ENCODE results near the gene TRMT61B. TPM values are rescaled to one million over a fixed set of nuclear protein-coding genes. Genes with fewer than 3 reads are reported as not detected.

The TRMT61B gene
- total and polyA plus RNA-seq, 8 donors, result 2.3 to 24.4 (median 18.1) TPM

DNA sequence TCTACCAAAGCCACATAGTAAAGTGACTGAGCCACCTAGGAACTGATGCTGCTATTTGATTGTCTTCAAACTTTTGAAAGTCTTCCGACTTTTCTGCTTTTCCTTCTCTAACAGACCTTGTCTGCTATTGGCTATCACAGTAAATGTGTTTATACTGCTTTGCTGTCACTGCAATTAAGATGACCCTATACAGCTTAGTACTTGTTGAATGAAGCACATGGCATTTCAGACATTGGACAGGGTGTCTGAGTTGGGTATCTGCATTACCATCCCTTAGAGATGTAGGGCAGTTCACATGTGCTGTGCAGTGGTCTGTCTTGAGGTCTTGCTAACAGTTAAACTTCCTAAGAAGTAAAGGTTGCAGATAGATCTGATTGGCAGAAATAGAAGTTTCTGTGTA lies 27.9 kb upstream of the TRMT61B start:
- intact Hi-C loops (cut with DNase I; ENCODE audit: low total_unique reads), result no loop called here
- Histone ChIP-seq H3K27me3 (no peaks in the 10 kb centered on the region), H3K27ac (no peak overlapping the region), H3K4me1 (peaks cover 14 to 55% (median 37%) of the 10 kb centered on the region in 4 donors), H3K36me3 (peaks cover 4 to 15% (median 12%) of the 10 kb centered on the region in 4 donors), H3K9me3 (no peaks in the 10 kb centered on the region), H3K4me3 (no peak overlapping the region)
- TF ChIP-seq EP300 (IDR thresholded peaks at IDR 0.05), result no peak
- TF ChIP-seq, protein P1, sequence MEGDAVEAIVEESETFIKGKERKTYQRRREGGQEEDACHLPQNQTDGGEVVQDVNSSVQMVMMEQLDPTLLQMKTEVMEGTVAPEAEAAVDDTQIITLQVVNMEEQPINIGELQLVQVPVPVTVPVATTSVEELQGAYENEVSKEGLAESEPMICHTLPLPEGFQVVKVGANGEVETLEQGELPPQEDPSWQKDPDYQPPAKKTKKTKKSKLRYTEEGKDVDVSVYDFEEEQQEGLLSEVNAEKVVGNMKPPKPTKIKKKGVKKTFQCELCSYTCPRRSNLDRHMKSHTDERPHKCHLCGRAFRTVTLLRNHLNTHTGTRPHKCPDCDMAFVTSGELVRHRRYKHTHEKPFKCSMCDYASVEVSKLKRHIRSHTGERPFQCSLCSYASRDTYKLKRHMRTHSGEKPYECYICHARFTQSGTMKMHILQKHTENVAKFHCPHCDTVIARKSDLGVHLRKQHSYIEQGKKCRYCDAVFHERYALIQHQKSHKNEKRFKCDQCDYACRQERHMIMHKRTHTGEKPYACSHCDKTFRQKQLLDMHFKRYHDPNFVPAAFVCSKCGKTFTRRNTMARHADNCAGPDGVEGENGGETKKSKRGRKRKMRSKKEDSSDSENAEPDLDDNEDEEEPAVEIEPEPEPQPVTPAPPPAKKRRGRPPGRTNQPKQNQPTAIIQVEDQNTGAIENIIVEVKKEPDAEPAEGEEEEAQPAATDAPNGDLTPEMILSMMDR (IDR thresholded peaks at IDR 0.05), result no peak
- no peak for TF ChIP-seq POLR2A (IDR thresholded peaks at IDR 0.05)
- TF ChIP-seq POLR2AphosphoS5 (IDR thresholded peaks at IDR 0.05), result no peak
- no peak for DNase-seq
- 17 to 48% (median 37%) methylated on average over 1 of the region's 1 CpG for WGBS, 5 donors

DNA sequence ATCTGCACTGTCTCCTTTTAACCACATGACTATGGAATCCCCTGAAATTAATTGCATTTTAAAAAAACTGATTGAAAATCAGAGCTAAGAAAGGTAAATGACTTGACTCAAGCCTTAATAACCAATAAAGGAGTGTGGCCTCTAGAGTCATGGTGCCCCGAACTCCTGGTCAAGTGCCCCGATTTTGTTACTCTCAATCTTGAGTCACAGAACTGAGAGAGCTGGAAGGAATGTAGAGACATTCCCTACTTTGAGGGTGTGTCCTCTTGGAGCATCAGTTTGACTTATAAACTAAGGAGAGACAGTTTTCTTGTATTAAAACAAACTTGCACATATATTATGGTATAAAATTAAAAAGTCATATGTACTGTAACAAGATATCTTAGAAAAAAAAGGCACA lies 26.8 kb upstream of the TRMT61B start:
- intact Hi-C loops (cut with DNase I; ENCODE audit: low total_unique reads), result no loop called here
- 26 to 66% (median 51%) methylated on average over 2 of the region's 2 CpGs for WGBS, 5 donors
- Histone ChIP-seq H3K4me3 (peak overlapping the region in 1 of 4 donors; percentile 92), H3K27ac (no peak overlapping the region), H3K36me3 (peaks cover 0 to 4% (median under 1%) of the 10 kb centered on the region in 4 donors), H3K4me1 (peaks cover 14 to 55% (median 37%) of the 10 kb centered on the region in 4 donors), H3K9me3 (no peaks in the 10 kb centered on the region), H3K27me3 (no peaks in the 10 kb centered on the region)
- no peak for DNase-seq
- TF ChIP-seq, protein P1 (IDR thresholded peaks at IDR 0.05), result no peak
- TF ChIP-seq EP300 (IDR thresholded peaks at IDR 0.05) (no peak), POLR2A (IDR thresholded peaks at IDR 0.05) (no peak), POLR2AphosphoS5 (IDR thresholded peaks at IDR 0.05) (no peak)

- H3K4me3 ChIP-seq, result peak overlapping the region; percentile 66 to 97 (median 92)
- no peaks in the 10 kb centered on the region for H3K27me3 ChIP-seq
- peak in 1 of 2 donors; percentile 55 for DNase-seq
- intact Hi-C loops (cut with DNase I; ENCODE audit: low total_unique reads), result no loop called here
- peaks cover 14 to 47% (median 37%) of the 10 kb centered on the region in 4 donors for H3K4me1 ChIP-seq
- no peaks in the 10 kb centered on the region for H3K36me3 ChIP-seq
- H3K9me3 ChIP-seq, result no peaks in the 10 kb centered on the region
- WGBS, 5 donors, result 0 to 1% (median 1%) methylated on average over 16 to 19 of the region's 19 CpGs
- H3K27ac ChIP-seq, result peak overlapping the region; percentile 82 to 89 (median 86)
- TF ChIP-seq POLR2AphosphoS5 (IDR thresholded peaks at IDR 0.05), result peak in 1 of 3 donors; percentile 13
- TF ChIP-seq, protein P1 (IDR thresholded peaks at IDR 0.05), result no peak
Measured at GRCh38 chr2:28895189-28895893, 25.2 kb upstream of the TRMT61B start.

- peak within 1 kb of the TSS; percentile 82 to 89 (median 86) for H3K27ac ChIP-seq
- no peaks in the 10 kb centered on the region for H3K9me3 ChIP-seq
- no peaks in the 10 kb centered on the region for H3K27me3 ChIP-seq
- TF ChIP-seq, protein P1 (IDR thresholded peaks at IDR 0.05), result no peak
- peak; percentile 86 to 99 (median 89) for TF ChIP-seq POLR2AphosphoS5 (IDR thresholded peaks at IDR 0.05)
- peak in 1 of 4 donors; percentile 62 for TF ChIP-seq POLR2A (IDR thresholded peaks at IDR 0.05)
- H3K4me3 ChIP-seq, result peak within 1 kb of the TSS; percentile 66 to 97 (median 92)
- peaks cover 14 to 46% (median 37%) of the 10 kb centered on the region in 4 donors for H3K4me1 ChIP-seq
- intact Hi-C loops (cut with DNase I; ENCODE audit: low total_unique reads), result no loop called here
- peak; percentile 98 to 99 for DNase-seq
- WGBS, 5 donors, result 0% methylated on average over 17 to 79 of the region's 79 CpGs
- no peaks in the 10 kb centered on the region for H3K36me3 ChIP-seq
Measured at GRCh38 chr2:28894470-28895188, 24.5 kb upstream of the TRMT61B start, which contains the start of gene WDR43. WDR43 (plus strand) TSS chr2:28894667; CDS start chr2:28894699, 32 bp downstream.
